Gastroesophageal sphincter (tissue), 2 donors: ENCODE data around the gene OR4D10.

Experiments
- EP300 ChIP-seq: sonication (generic); formaldehyde crosslinking; IDR thresholded peaks from one replicate; pipeline ENCODE4 v1.6.1; 2017; ENCODE audit warnings: antibody characterized with exemption, mild to moderate bottlenecking
- POLR2A ChIP-seq, 2 donors: fragments of 450-650 bp; IDR thresholded peaks; one replicate each; pipeline ENCODE4 v1.6.1; 2017; ENCODE audit warnings: antibody characterized with exemption in 2 of 2, mild to moderate bottlenecking in 2 of 2, moderate library complexity in 1 of 2

DNA sequence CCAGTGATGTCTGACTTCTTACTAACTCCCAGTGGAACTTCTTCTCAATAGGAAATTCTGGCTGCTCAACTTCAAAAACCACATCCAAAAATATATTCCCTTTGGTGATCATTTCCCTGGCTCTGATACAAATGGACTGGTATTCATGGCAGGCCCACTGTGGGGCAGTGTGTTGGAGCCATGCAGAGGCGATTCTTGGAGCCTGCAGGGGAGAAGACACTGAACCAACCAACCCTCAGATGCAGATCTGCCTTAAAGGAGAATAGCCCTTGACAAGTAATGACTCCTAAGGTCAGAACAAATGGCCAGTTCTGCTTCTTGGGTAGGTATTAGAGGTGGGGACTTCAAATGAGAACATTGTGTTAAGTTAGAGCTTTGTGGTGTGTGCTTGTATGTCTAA, 50.4 kb downstream of the OR4D10 start:
- TF ChIP-seq POLR2A (IDR thresholded peaks at IDR 0.05) (no peak), EP300 (no peak)
